Measurements from ENCODE around the gene GSTT4. TPM values are rescaled to one million over a fixed set of nuclear protein-coding genes. Genes with fewer than 3 reads are reported as not detected.

GSTT4 gene
- total and polyA plus RNA-seq, 9 of the 15 experiments (the other 6 are each of a cell fraction or from before 2014, with no cell fraction given), result not detected

DNA sequence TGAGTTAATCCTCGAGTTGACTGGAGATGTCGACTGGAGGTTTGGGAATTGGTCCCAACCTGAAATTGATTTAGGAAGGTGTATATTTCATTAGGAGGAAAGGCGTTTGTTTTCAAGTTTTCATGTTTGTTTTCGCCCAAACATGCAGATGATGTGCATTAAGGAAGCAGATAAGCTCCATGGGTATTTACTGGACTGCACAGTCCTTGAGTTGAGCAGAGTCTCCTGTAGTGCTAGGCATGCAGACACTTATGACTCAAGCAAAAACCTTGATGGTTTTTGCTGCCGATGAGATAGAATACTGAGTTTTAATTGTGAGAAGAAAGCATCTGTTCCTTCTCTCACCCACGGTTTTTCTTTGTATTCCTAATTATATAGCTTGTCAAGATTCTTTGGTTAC is 33.8 kb upstream of the GSTT4 start (continued):
- no peak for TF ChIP-seq ZNF584 (CRISPR knock-in tag; IDR thresholded peaks at IDR 0.05; ENCODE audit: low read depth)
- no peak for TF ChIP-seq NR1H2 (CRISPR knock-in tag; IDR thresholded peaks at IDR 0.05)
- TF ChIP-seq POLR3A (IDR thresholded peaks at IDR 0.05; ENCODE audit: borderline replicate concordance, extremely low read depth, insufficient read depth, insufficient read length), result no peak
- no peak for TF ChIP-seq NBN (IDR thresholded peaks at IDR 0.05; ENCODE audit: low read depth)

DNA sequence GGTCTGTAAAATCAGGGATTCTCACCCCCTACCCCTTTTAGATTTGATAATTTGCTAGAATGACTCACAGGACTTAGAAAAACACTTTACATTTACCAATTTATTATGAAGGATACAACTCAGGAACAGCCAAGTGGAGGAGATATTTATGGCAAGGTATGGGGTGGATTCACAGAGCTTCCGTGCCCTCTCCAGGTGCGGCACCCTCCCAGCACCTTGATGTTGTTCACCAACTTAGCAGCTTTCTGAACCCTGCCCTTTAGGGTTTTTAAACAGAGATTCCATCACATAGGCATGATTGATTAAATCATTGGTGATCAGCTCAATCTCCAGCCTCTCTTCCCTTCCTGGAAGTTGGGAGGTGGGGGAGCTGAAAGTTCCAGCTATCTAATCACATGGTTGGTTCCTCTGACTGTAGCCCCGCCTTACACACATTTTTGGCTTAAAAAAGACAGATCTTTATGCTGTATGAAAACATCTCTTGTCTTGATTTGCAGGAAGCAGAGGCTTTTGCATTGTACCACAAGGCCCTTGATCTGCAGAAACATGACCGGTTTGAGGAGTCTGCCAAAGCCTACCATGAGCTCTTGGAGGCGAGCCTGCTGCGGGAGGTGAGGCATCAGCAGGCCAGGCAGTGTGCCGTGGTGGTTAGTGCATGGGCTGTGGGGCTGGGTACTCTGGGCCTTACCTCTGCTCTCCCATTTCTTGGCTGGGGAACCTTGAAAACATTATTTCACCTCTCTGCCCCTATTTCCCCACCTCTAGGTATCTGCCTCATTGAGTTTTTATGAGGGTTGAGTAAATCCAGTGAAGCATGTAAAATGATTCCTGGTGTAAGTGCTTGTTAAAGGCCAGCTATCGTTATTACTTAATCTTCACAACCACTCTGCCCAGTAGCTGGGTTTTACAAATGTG is 32.9 kb upstream of the GSTT4 start:
- Histone ChIP-seq H3K27me3 (ENCODE audit: control insufficient read depth in 2 of 2, insufficient read depth in 2 of 2, low read length in 2 of 2) (no peaks in the 10 kb centered on the region), H3K9me1 (ENCODE audit: control insufficient read depth, insufficient read depth, low read length) (no peaks in the 10 kb centered on the region), H3K79me2 (ENCODE audit: control insufficient read depth, insufficient read depth, low read length) (peaks cover 23% of the 10 kb centered on the region), H4K20me1 (replicated peaks; ENCODE audit: control insufficient read depth, insufficient read depth, low read length) (no peaks in the 10 kb centered on the region), H3K36me3 (ENCODE audit: control insufficient read depth, insufficient read depth, low read length) (peaks cover 74% of the 10 kb centered on the region; the same call in 2 of the 3 replicates), H3K9me3 (replicated peaks; ENCODE audit: control insufficient read depth, insufficient read depth, low read depth, low read length) (no peaks in the 10 kb centered on the region), H3K4me1 (replicated peaks in 1 of 2; ENCODE audit: control insufficient read depth in 2 of 2, insufficient read depth in 2 of 2, low read length in 2 of 2) (no peaks in the 10 kb centered on the region), H3K4me3 (no peak overlapping the region), H2AFZ (ENCODE audit: low read depth, low read length) (no peak overlapping the region), H3K4me2 (ENCODE audit: insufficient read depth, low read length) (no peak overlapping the region), H3K9ac (ENCODE audit: insufficient read depth in 1 of 2, low read depth in 2 of 2, low read length in 2 of 2) (no peak overlapping the region), H3K27ac (ENCODE audit: extremely low read depth, low read depth, low read length) (no peak overlapping the region)
- ATAC-seq (no peak), DNase-seq (ENCODE audit: extremely low read depth in 1 of 4, low spot score in 3 of 4) (no peak), FAIRE-seq (no peak)
- ChIA-PET CTCF (ENCODE audit: low intra/inter-chr PET ratio) (no interaction called here), POLR2A (interaction anchor here (0.5 to 0.8 kb wide), 2 partner anchors 8 to 411 kb away, joined by 3 to 4 read pairs; no protein-coding TSS in a partner anchor)
- WGBS (ENCODE audit: insufficient coverage, low coverage, missing lambda C conversion rate), result 85% methylated on average over 6 of the region's 8 CpGs
- TF ChIP-seq U2AF1 (optimal IDR thresholded peaks at IDR 0.05; ENCODE audit: low read depth, low read length), result no peak
- TF ChIP-seq, protein P1, sequence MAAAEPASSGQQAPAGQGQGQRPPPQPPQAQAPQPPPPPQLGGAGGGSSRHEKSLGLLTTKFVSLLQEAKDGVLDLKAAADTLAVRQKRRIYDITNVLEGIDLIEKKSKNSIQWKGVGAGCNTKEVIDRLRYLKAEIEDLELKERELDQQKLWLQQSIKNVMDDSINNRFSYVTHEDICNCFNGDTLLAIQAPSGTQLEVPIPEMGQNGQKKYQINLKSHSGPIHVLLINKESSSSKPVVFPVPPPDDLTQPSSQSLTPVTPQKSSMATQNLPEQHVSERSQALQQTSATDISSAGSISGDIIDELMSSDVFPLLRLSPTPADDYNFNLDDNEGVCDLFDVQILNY (CRISPR knock-in tag; IDR thresholded peaks at IDR 0.05), result no peak
- TF ChIP-seq NBN (IDR thresholded peaks at IDR 0.05; ENCODE audit: low read depth), result no peak
- no peak for TF ChIP-seq ZNF384 (IDR thresholded peaks at IDR 0.05; ENCODE audit: low read depth, low read length)
- no peak for TF ChIP-seq RB1 (IDR thresholded peaks at IDR 0.05; ENCODE audit: low read depth)
- TF ChIP-seq HEY1 (CRISPR knock-in tag; IDR thresholded peaks at IDR 0.05; ENCODE audit: borderline replicate concordance), result no peak
- intact Hi-C loops (cut with micrococcal nuclease), result no loop called here
- BruUV-seq (replicated peaks), result no TSS peak
- in situ Hi-C loops (cut with MboI), result no loop called here

Data from K562 (cell line).